PFSK-1 (cell line): ENCODE data around the gene IGHMBP2.

Source experiments
- REST ChIP-seq, 2 experiments: IDR thresholded peaks; 2 replicates each; pipeline versions ENCODE4 v1.6.1 to v1.8.0; 2011 to 2012; ENCODE audit warnings: low read depth in 2 of 2, low read length in 2 of 2, control low read depth in 1 of 2, inconsistent platforms in 1 of 2, mild to moderate bottlenecking in 1 of 2, moderate library complexity in 1 of 2; ENCODE audit not compliant: insufficient read depth in 1 of 2
- TAF1 ChIP-seq: IDR thresholded peaks from 2 replicates; pipeline ENCODE4 v1.6.1; 2012; ENCODE audit warnings: low read length, control low read depth, borderline replicate concordance; ENCODE audit not compliant: insufficient read depth

GRCh38 chr11:68956142-68956541 lies 52.5 kb downstream of the IGHMBP2 start:
- TF ChIP-seq TAF1 = no peak
- no peak for TF ChIP-seq REST (IDR thresholded peaks at IDR 0.05; ENCODE audit: insufficient read depth in 1 of 2, low read depth in 2 of 2, low read length in 2 of 2)
